Tibial nerve (tissue), 4 donors: Measurements from ENCODE around the gene SCGN. TPM values are rescaled to one million over a fixed set of nuclear protein-coding genes. Genes with fewer than 3 reads are reported as not detected.

Experiments
- DNase-seq, 2 donors: peaks; one replicate each; pipeline ENCODE4 v3.0.0-alpha.2; 2019; ENCODE audit warnings: low spot score in 2 of 2
- H3K27ac ChIP-seq, 4 donors: fragments of 200-600 bp; sonication (generic) in 3 of 4; one replicate each; pipeline ENCODE4 v1.5.1; 2017 to 2019; ENCODE audit warnings: mild to moderate bottlenecking in 1 of 4
- H3K27me3 ChIP-seq, 2 donors: fragments of 200-600 bp; sonication (generic) in 1 of 2; one replicate each; pipeline versions ENCODE4 v1.5.1 to v1.6.0; 2017 to 2019
- H3K36me3 ChIP-seq, 3 donors: fragments of 200-600 bp; sonication (generic); one replicate each; pipeline ENCODE4 v1.5.1; 2018 to 2019
- H3K4me1 ChIP-seq, 4 donors: fragments of 200-600 bp; sonication (generic) in 3 of 4; one replicate each; pipeline ENCODE4 v1.5.1; 2017 to 2019
- H3K4me3 ChIP-seq, 4 donors: fragments of 200-600 bp; sonication (generic) in 3 of 4; one replicate each; pipeline ENCODE4 v1.5.1; 2017 to 2019; ENCODE audit warnings: mild to moderate bottlenecking in 1 of 4, moderate library complexity in 1 of 4
- H3K9me3 ChIP-seq, 4 donors: fragments of 200-600 bp; sonication (generic) in 3 of 4; one replicate each; pipeline ENCODE4 v1.5.1; 2017 to 2019
- EP300 ChIP-seq, 2 donors: sonication (generic); formaldehyde crosslinking; IDR thresholded peaks; one replicate each; pipeline ENCODE4 v1.6.1; 2017; ENCODE audit warnings: antibody characterized with exemption in 2 of 2, mild to moderate bottlenecking in 1 of 2
- POLR2A ChIP-seq, 2 donors: fragments of 450-650 bp; IDR thresholded peaks; one replicate each; pipeline ENCODE4 v1.6.1; 2017; ENCODE audit warnings: antibody characterized with exemption in 2 of 2, mild to moderate bottlenecking in 2 of 2, moderate library complexity in 2 of 2
- WGBS, 2 donors: methylation state at CpG; one replicate each; pipeline ENCODE4 v1.1.5; 2018; 5-methylcytosine and 5-hydroxymethylcytosine counted together
- total RNA-seq, 4 donors: library from RNA; depleted of rRNA; stranded (reverse); fragments of >200 nt; gene quantifications; one replicate each; pipeline ENCODE4 v1.1.0, GENCODE V29; 2016
- TF ChIP-seq, protein P1 (sequence below), 5 experiments: fragments of 200-600 bp in 3 of 5; fragments of 450-650 bp in 2 of 5; sonication (generic) in 3 of 5; IDR thresholded peaks; one replicate each; pipeline ENCODE4 v1.5.1; 2016 to 2019; ENCODE audit warnings: antibody characterized with exemption in 5 of 5, mild to moderate bottlenecking in 3 of 5, moderate library complexity in 2 of 5

The SCGN gene
- total RNA-seq, 4 donors from 2014 or later = not detected

DNA sequence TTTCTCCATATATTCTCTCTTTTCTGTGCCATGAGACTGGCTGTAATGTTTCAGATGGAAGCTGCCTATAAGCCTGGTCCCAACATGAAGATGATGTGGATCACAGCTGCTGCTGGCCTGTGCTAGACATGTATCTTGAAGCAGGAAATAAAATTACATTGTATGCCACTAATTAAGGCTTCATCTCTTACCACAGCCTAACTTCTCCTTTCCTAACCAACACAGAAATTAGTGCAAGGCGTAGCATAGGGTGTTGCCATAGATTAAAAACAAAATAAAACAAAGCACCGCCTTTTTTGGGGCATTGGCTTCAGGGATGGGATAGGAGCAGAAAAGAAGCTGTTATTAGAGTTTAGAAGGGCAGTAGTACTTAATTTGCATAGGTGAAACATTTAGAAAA lies 97.8 kb downstream of the SCGN start:
- DNase-seq = no peak
- WGBS, 2 donors = 72 to 85% methylated on average over 2 of the region's 2 CpGs
- Histone ChIP-seq H3K27me3 (no peaks in the 10 kb centered on the region), H3K4me1 (no peaks in the 10 kb centered on the region), H3K36me3 (no peaks in the 10 kb centered on the region), H3K4me3 (no peak overlapping the region), H3K9me3 (no peaks in the 10 kb centered on the region), H3K27ac (no peak overlapping the region)
- TF ChIP-seq, protein P1, sequence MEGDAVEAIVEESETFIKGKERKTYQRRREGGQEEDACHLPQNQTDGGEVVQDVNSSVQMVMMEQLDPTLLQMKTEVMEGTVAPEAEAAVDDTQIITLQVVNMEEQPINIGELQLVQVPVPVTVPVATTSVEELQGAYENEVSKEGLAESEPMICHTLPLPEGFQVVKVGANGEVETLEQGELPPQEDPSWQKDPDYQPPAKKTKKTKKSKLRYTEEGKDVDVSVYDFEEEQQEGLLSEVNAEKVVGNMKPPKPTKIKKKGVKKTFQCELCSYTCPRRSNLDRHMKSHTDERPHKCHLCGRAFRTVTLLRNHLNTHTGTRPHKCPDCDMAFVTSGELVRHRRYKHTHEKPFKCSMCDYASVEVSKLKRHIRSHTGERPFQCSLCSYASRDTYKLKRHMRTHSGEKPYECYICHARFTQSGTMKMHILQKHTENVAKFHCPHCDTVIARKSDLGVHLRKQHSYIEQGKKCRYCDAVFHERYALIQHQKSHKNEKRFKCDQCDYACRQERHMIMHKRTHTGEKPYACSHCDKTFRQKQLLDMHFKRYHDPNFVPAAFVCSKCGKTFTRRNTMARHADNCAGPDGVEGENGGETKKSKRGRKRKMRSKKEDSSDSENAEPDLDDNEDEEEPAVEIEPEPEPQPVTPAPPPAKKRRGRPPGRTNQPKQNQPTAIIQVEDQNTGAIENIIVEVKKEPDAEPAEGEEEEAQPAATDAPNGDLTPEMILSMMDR (IDR thresholded peaks at IDR 0.05) = no peak
- TF ChIP-seq POLR2A (IDR thresholded peaks at IDR 0.05) (no peak), EP300 (IDR thresholded peaks at IDR 0.05) (no peak)

DNA sequence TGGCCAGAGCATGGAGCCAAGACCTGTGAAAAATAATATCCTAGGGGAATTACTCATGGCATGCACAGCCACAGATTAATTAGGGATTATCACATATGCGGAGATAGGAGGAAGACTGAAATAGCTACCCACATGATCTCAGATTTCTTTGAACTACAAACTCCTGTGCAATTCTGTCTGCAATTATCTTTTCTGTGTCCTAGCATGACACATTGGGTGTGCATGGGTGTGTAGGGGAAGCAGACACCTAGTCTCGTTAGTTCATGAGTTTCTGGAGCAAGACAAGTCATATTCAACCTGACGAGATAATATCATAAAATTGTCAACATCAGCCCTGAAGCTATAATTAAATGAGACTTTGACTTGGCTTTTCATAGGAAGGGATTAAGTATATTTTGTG lies 98.9 kb downstream of the SCGN start:
- no peak for TF ChIP-seq EP300 (IDR thresholded peaks at IDR 0.05)
- no peak for TF ChIP-seq POLR2A (IDR thresholded peaks at IDR 0.05)
- TF ChIP-seq, protein P1 (IDR thresholded peaks at IDR 0.05) = no peak
- 54 to 86% methylated on average over 2 to 3 of the region's 3 CpGs for WGBS, 2 donors
- H3K36me3 ChIP-seq = no peaks in the 10 kb centered on the region

More for the DNA sequence above, 98.9 kb downstream of the SCGN start:
- Histone ChIP-seq H3K27me3 (no peaks in the 10 kb centered on the region), H3K9me3 (no peaks in the 10 kb centered on the region), H3K27ac (no peak overlapping the region), H3K4me1 (no peaks in the 10 kb centered on the region), H3K4me3 (no peak overlapping the region)
- no peak for DNase-seq

Other genes with a start within 250 kb of the SCGN start
- not detected for gene SLC17A4, start 102.5 kb downstream of the SCGN start, total RNA-seq
- not detected for gene SLC17A1, start 179.8 kb downstream of the SCGN start, total RNA-seq
- not detected for gene SLC17A3, start 222.0 kb downstream of the SCGN start, total RNA-seq